ENCODE data around the gene RPH3AL. TPM values are rescaled to one million over a fixed set of nuclear protein-coding genes. Genes with fewer than 3 reads are reported as not detected.

RPH3AL gene
- total RNA-seq, 1 experiment from 2014 or later = 3.0 TPM

DNA sequence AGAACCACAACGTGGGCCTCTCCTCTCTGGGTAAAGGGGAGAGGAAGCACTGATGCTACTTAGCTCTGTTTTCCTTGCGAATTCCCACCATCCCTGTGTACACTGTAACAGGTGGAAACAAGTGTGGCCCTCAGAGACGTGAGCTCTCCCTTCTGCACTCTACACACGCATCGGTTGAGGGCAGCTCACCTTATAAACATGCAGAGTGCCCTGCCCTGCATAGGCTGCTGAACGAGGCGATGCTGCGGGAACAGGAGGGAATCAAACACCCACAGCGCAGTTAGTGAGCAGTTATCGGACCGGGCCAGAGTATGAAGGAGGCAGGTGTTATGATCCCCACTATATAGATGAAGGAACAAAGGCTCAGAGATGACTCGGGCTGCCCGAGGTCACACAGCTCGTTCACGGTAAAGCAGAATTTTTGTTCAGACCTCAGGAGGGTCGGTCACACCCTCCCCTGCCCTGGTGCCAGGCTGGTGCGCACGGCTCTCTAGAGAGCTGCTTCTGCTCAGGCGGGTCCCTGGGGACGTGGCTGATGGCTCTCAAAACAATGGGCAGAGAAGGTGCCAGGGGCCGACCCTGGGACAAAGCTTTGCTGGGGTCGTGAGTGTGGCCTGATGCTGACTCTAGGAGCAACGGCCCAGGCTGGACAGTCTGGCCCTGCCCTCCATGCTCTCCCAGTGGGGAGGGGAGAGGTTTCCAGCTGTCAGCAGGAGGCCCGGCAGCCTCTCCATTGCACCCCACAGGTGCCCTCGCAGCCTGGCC, 68.5 kb downstream of the RPH3AL start:
- no peak overlapping the region for H3K18ac ChIP-seq (ENCODE audit: insufficient read length, low read depth, low read length)
- H2BK5ac ChIP-seq (ENCODE audit: insufficient read length, low read length) = no peak overlapping the region
- H3K79me1 ChIP-seq (ENCODE audit: insufficient read depth, low read depth, low read length, poor library complexity, severe bottlenecking) = no peaks in the 10 kb centered on the region
- no peak overlapping the region for H2BK15ac ChIP-seq (ENCODE audit: low read depth, low read length)
- no peaks in the 10 kb centered on the region for H4K20me1 ChIP-seq (ENCODE audit: control insufficient read depth, insufficient read depth, insufficient read length)
- no peak overlapping the region for H3K56ac ChIP-seq (ENCODE audit: insufficient read length, low read depth, low read length)
- H3K27me3 ChIP-seq (ENCODE audit: insufficient read depth, low read length) = no peaks in the 10 kb centered on the region
- H3K27ac ChIP-seq (ENCODE audit: insufficient read length, low read depth, low read length) = no peak overlapping the region
- Mint-ChIP-seq H3K36me3 (ENCODE audit: insufficient read depth in 1 of 3, low read depth in 3 of 3) (peaks cover 0 to 3% (median 0%) of the 10 kb centered on the region in 3 experiments; a peak in 1 of 7 replicates), H3K27me3 (ENCODE audit: low read depth) (peaks cover 12% of the 10 kb centered on the region; the same call in 1 of the 2 replicates), H3K9me3 (peaks cover 0 to 7% of the 10 kb centered on the region in 2 experiments; a peak in 3 of 5 replicates), H3K4me1 (peaks cover 4 to 16% of the 10 kb centered on the region in 2 experiments), H3K27ac (peak overlapping the region in 1 of 3 experiments; percentile 6; a peak in 2 of 7 replicates), H3K4me3 (no peak overlapping the region; a peak in 1 of 5 replicates)
- H3K23me2 ChIP-seq (ENCODE audit: insufficient read length, low read depth, low read length, poor library complexity, severe bottlenecking) = no peaks in the 10 kb centered on the region
- no peak overlapping the region for H4K8ac ChIP-seq (replicated peaks; ENCODE audit: insufficient read length, low read depth, low read length)
- H3K4me2 ChIP-seq (ENCODE audit: insufficient read depth, insufficient read length, low read length) = no peak overlapping the region
- H2AFZ ChIP-seq (ENCODE audit: low read length) = no peak overlapping the region
- no peaks in the 10 kb centered on the region for H3K4me1 ChIP-seq (ENCODE audit: insufficient read depth, low read length)
- H2AK5ac ChIP-seq (ENCODE audit: insufficient read length, low read length) = no peak overlapping the region
- DNase-seq = no peak
- H3K79me2 ChIP-seq (ENCODE audit: insufficient read depth, low read length) = no peaks in the 10 kb centered on the region
- WGBS (ENCODE audit: extremely low coverage, insufficient read length, low lambda C conversion rate) = no CpG with 5 or more reads among the region's 25 CpGs
- TF ChIP-seq, protein P1, sequence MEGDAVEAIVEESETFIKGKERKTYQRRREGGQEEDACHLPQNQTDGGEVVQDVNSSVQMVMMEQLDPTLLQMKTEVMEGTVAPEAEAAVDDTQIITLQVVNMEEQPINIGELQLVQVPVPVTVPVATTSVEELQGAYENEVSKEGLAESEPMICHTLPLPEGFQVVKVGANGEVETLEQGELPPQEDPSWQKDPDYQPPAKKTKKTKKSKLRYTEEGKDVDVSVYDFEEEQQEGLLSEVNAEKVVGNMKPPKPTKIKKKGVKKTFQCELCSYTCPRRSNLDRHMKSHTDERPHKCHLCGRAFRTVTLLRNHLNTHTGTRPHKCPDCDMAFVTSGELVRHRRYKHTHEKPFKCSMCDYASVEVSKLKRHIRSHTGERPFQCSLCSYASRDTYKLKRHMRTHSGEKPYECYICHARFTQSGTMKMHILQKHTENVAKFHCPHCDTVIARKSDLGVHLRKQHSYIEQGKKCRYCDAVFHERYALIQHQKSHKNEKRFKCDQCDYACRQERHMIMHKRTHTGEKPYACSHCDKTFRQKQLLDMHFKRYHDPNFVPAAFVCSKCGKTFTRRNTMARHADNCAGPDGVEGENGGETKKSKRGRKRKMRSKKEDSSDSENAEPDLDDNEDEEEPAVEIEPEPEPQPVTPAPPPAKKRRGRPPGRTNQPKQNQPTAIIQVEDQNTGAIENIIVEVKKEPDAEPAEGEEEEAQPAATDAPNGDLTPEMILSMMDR (conservative IDR thresholded peaks at IDR 0.05) = no peak
- H2BK12ac ChIP-seq (ENCODE audit: insufficient read length, low read depth, low read length) = no peak overlapping the region
- H3K23ac ChIP-seq (ENCODE audit: insufficient read length, low read depth, low read length) = no peak overlapping the region
- no peak overlapping the region for H4K91ac ChIP-seq (ENCODE audit: insufficient read length, low read depth, low read length)
- no peak overlapping the region for H2BK20ac ChIP-seq (ENCODE audit: low read depth, low read length, poor library complexity, severe bottlenecking)
- no peak overlapping the region for H2BK120ac ChIP-seq (ENCODE audit: low read depth, low read length, poor library complexity, severe bottlenecking)
- H3K9ac ChIP-seq (ENCODE audit: extremely low read depth, insufficient read length, low read length) = no peak overlapping the region
- no peak overlapping the region for H3K14ac ChIP-seq (ENCODE audit: insufficient read depth, low read length)
- no peak overlapping the region for H4K5ac ChIP-seq (ENCODE audit: insufficient read length, low read depth, low read length)
- H3K9me3 ChIP-seq (ENCODE audit: control insufficient read depth, low read depth, low read length) = no peaks in the 10 kb centered on the region
- no peak overlapping the region for H3K4ac ChIP-seq (ENCODE audit: low read depth, low read length)
- no peak overlapping the region for H3T11ph ChIP-seq (ENCODE audit: low read length)

All from H9 (cell line).